Sigmoid colon (tissue), 4 donors: Measurements from ENCODE around the gene TTI1.

Source experiments
- EP300 ChIP-seq, 4 donors: sonication (generic); formaldehyde crosslinking; IDR thresholded peaks; one replicate each; pipeline ENCODE4 v1.6.1; 2017; ENCODE audit warnings: antibody characterized with exemption in 4 of 4
- POLR2A ChIP-seq, 2 donors: fragments of 450-650 bp; IDR thresholded peaks; one replicate each; pipeline ENCODE4 v1.6.1; 2016; ENCODE audit warnings: antibody characterized with exemption in 2 of 2, mild to moderate bottlenecking in 2 of 2, moderate library complexity in 2 of 2
- POLR2AphosphoS5 ChIP-seq, 4 donors: sonication (generic); formaldehyde crosslinking; IDR thresholded peaks; one replicate each; pipeline ENCODE4 v1.6.1; 2017; ENCODE audit warnings: antibody characterized with exemption in 4 of 4
- TF ChIP-seq, protein P1 (sequence below), 4 experiments: fragments of 450-650 bp in 3 of 4; fragments of 200-600 bp in 1 of 4; IDR thresholded peaks; one replicate each; pipeline ENCODE4 v1.5.1; 2016 to 2019; ENCODE audit warnings: antibody characterized with exemption in 4 of 4, mild to moderate bottlenecking in 3 of 4, moderate library complexity in 2 of 4

DNA sequence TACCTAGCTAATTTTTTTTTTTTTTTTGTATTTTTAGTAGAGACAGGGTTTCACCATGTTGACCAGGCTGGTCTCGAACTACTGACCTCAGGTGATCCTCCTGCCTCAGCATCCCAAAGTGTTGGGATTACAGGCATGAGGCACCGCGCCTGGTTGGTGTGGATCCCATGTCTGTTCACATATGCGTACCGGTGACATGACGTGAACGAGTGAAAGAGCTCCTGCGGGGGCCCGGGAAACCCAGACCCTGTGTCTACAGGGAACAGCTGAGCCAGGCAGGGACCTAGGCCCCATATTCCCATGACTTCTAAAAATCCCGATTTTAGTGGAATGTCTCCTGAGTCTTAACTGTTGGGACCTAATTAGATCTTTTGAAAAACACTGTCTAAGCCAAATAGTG lies 97.2 kb downstream of the TTI1 start:
- TF ChIP-seq POLR2A (IDR thresholded peaks at IDR 0.05) (no peak), POLR2AphosphoS5 (IDR thresholded peaks at IDR 0.05) (no peak), EP300 (IDR thresholded peaks at IDR 0.05) (no peak)
- TF ChIP-seq, protein P1, sequence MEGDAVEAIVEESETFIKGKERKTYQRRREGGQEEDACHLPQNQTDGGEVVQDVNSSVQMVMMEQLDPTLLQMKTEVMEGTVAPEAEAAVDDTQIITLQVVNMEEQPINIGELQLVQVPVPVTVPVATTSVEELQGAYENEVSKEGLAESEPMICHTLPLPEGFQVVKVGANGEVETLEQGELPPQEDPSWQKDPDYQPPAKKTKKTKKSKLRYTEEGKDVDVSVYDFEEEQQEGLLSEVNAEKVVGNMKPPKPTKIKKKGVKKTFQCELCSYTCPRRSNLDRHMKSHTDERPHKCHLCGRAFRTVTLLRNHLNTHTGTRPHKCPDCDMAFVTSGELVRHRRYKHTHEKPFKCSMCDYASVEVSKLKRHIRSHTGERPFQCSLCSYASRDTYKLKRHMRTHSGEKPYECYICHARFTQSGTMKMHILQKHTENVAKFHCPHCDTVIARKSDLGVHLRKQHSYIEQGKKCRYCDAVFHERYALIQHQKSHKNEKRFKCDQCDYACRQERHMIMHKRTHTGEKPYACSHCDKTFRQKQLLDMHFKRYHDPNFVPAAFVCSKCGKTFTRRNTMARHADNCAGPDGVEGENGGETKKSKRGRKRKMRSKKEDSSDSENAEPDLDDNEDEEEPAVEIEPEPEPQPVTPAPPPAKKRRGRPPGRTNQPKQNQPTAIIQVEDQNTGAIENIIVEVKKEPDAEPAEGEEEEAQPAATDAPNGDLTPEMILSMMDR (IDR thresholded peaks at IDR 0.05) = no peak
